HEK293 (cell line): ENCODE results near the gene FAT2.

ENCODE experiments used
- CTCF ChIA-PET: fragments of 350-600 bp; formaldehyde crosslinking; extraction: SDS; loops from one replicate; lab custom pipeline; 2021; ENCODE audit warnings: antibody characterized with exemption; lab: Yijun Ruan, JAX
- POLR2A ChIA-PET: fragments of 300-600 bp; formaldehyde crosslinking; extraction: SDS; loops from one replicate; lab custom pipeline; 2020; ENCODE audit warnings: antibody characterized with exemption, inconsistent platforms; lab: Yijun Ruan, JAX
- H3K27ac ChIP-seq: fragments of 200-500 bp; sonication (Bioruptor generic); 2 replicates; pipeline ENCODE4 v1.5.1; 2014; ENCODE audit warnings: low read depth, low read length, control low read depth, inconsistent platforms; ENCODE audit errors: extremely low read depth
- H3K36me3 ChIP-seq, 2 experiments: fragments of 200-500 bp in 1 of 2; sonication (Bioruptor generic) in 1 of 2; 1 replicate in 1 of 2; 2 replicates in 1 of 2; pipeline ENCODE4 v1.5.1; 2014 to 2017; ENCODE audit warnings: inconsistent platforms in 2 of 2, low read length in 2 of 2; ENCODE audit not compliant: control insufficient read depth in 2 of 2, insufficient read depth in 1 of 2
- H3K4me1 ChIP-seq: fragments of 200-500 bp; sonication (Bioruptor generic); 2 replicates; pipeline ENCODE4 v1.5.1; 2014; ENCODE audit warnings: mild to moderate bottlenecking, low read length, inconsistent platforms; ENCODE audit not compliant: control insufficient read depth, insufficient read depth
- H3K4me3 ChIP-seq: 2 replicates; pipeline ENCODE4 v1.5.1; 2011; ENCODE audit warnings: low read depth, mild to moderate bottlenecking, control low read depth, low read length, moderate library complexity
- H3K9me3 ChIP-seq: fragments of 200-500 bp; sonication (Bioruptor generic); 2 replicates; pipeline ENCODE4 v1.5.1; 2014; ENCODE audit warnings: low read depth, low read length, inconsistent platforms; ENCODE audit not compliant: control insufficient read depth, insufficient read depth
- HOXA7 ChIP-seq: sonication (generic); formaldehyde crosslinking; IDR thresholded peaks from 2 replicates; pipeline ENCODE4 v1.8.1; 2022; ENCODE audit warnings: missing genetic modification reagents, borderline replicate concordance
- SP7 ChIP-seq: fragments of 450-650 bp; formaldehyde crosslinking; IDR thresholded peaks from 2 replicates; pipeline ENCODE4 v1.5.1; 2016; ENCODE audit warnings: missing biosample characterization, missing genetic modification characterization
- TSHZ1 ChIP-seq: fragments of 450-650 bp; formaldehyde crosslinking; IDR thresholded peaks from 2 replicates; pipeline ENCODE4 v1.5.1; 2016; ENCODE audit warnings: missing biosample characterization, missing genetic modification characterization, borderline replicate concordance
- ZBTB20 ChIP-seq: fragments of 450-650 bp; formaldehyde crosslinking; IDR thresholded peaks from 2 replicates; pipeline ENCODE4 v1.5.1; 2016; ENCODE audit warnings: missing biosample characterization, missing genetic modification characterization
- ZBTB26 ChIP-seq: fragments of 450-650 bp; formaldehyde crosslinking; optimal IDR thresholded peaks from 2 replicates; pipeline ENCODE3; 2016; ENCODE audit warnings: missing biosample characterization, mild to moderate bottlenecking, missing genetic modification characterization
- ZNF112 ChIP-seq: fragments of 450-650 bp; formaldehyde crosslinking; IDR thresholded peaks from 2 replicates; pipeline ENCODE4 v1.5.0; 2017; ENCODE audit warnings: missing biosample characterization, missing genetic modification characterization
- ZNF140 ChIP-seq: fragments of 450-650 bp; formaldehyde crosslinking; IDR thresholded peaks from 2 replicates; pipeline ENCODE4 v1.5.1; 2016; ENCODE audit warnings: missing biosample characterization, missing genetic modification characterization
- ZNF248 ChIP-seq: fragments of 450-650 bp; formaldehyde crosslinking; IDR thresholded peaks from 2 replicates; pipeline ENCODE4 v1.5.1; 2017; ENCODE audit warnings: missing biosample characterization, missing genetic modification characterization
- ZNF274 ChIP-seq, 2 experiments: fragments of 200-500 bp in 1 of 2; fragments of 450-650 bp in 1 of 2; sonication (Bioruptor generic) in 1 of 2; formaldehyde crosslinking in 1 of 2; IDR thresholded peaks; 2 replicates each; pipeline versions ENCODE4 v1.5.1 to v1.6.1; 2014 to 2016; ENCODE audit warnings: borderline replicate concordance in 1 of 2, inconsistent platforms in 1 of 2, low read length in 1 of 2, missing biosample characterization in 1 of 2, missing genetic modification characterization in 1 of 2
- ZNF324 ChIP-seq: fragments of 450-650 bp; formaldehyde crosslinking; IDR thresholded peaks from 2 replicates; pipeline ENCODE4 v1.5.1; 2016; ENCODE audit warnings: missing biosample characterization, missing genetic modification characterization
- ZNF350 ChIP-seq: fragments of 450-650 bp; formaldehyde crosslinking; IDR thresholded peaks from 2 replicates; pipeline ENCODE4 v1.5.0; 2017; ENCODE audit warnings: missing biosample characterization, mild to moderate bottlenecking, missing genetic modification characterization
- ZNF48 ChIP-seq: fragments of 450-650 bp; formaldehyde crosslinking; IDR thresholded peaks from 2 replicates; pipeline ENCODE4 v1.5.1; 2016; ENCODE audit warnings: missing biosample characterization, missing genetic modification characterization
- ZNF561 ChIP-seq: fragments of 450-650 bp; IDR thresholded peaks from 2 replicates; pipeline ENCODE4 v1.5.1; 2018; ENCODE audit warnings: missing biosample characterization, missing genetic modification characterization, borderline replicate concordance
- ZNF610 ChIP-seq: fragments of 450-650 bp; formaldehyde crosslinking; IDR thresholded peaks from 2 replicates; pipeline ENCODE4 v1.5.1; 2016; ENCODE audit warnings: missing biosample characterization, missing genetic modification characterization, borderline replicate concordance
- ZNF677 ChIP-seq: fragments of 450-650 bp; IDR thresholded peaks from 2 replicates; pipeline ENCODE4 v1.5.0; 2018; ENCODE audit warnings: missing biosample characterization, mild to moderate bottlenecking, missing genetic modification characterization, moderate library complexity
- ZNF747 ChIP-seq: fragments of 450-650 bp; formaldehyde crosslinking; IDR thresholded peaks from 2 replicates; pipeline ENCODE4 v1.5.1; 2016; ENCODE audit warnings: missing biosample characterization, missing genetic modification characterization
- ZNF776 ChIP-seq: fragments of 450-650 bp; formaldehyde crosslinking; IDR thresholded peaks from 2 replicates; pipeline ENCODE4 v1.5.0; 2017; ENCODE audit warnings: missing biosample characterization, missing genetic modification characterization, borderline replicate concordance
- ZNF791 ChIP-seq: fragments of 450-650 bp; formaldehyde crosslinking; IDR thresholded peaks from 2 replicates; pipeline ENCODE4 v1.5.1; 2016; ENCODE audit warnings: missing biosample characterization, missing genetic modification characterization
- TF ChIP-seq, protein P1 (sequence below): fragments of 450-650 bp; formaldehyde crosslinking; IDR thresholded peaks from 2 replicates; pipeline ENCODE4 v1.5.1; 2017; ENCODE audit warnings: missing biosample characterization, missing genetic modification characterization
- TF ChIP-seq, protein P2 (sequence below): fragments of 450-650 bp; formaldehyde crosslinking; IDR thresholded peaks from 2 replicates; pipeline ENCODE4 v1.5.1; 2017; ENCODE audit warnings: missing biosample characterization, missing genetic modification characterization

The FAT2 gene

GRCh38 chr5:151624476-151624875, 33.3 kb upstream of the FAT2 start:
- H3K27ac ChIP-seq = no peak overlapping the region
- no peaks in the 10 kb centered on the region for H3K9me3 ChIP-seq
- ChIA-PET POLR2A (no interaction called here), CTCF (interaction anchor here (1.6 kb wide), 1 partner anchor 27 kb away, joined by 8 read pairs; no protein-coding TSS in a partner anchor)
- no peaks in the 10 kb centered on the region for H3K36me3 ChIP-seq
- TF ChIP-seq, protein P1, sequence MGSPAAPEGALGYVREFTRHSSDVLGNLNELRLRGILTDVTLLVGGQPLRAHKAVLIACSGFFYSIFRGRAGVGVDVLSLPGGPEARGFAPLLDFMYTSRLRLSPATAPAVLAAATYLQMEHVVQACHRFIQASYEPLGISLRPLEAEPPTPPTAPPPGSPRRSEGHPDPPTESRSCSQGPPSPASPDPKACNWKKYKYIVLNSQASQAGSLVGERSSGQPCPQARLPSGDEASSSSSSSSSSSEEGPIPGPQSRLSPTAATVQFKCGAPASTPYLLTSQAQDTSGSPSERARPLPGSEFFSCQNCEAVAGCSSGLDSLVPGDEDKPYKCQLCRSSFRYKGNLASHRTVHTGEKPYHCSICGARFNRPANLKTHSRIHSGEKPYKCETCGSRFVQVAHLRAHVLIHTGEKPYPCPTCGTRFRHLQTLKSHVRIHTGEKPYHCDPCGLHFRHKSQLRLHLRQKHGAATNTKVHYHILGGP = no peak
- TF ChIP-seq ZNF48 (tag by site-specific recombination) (no peak), ZNF274 (IDR thresholded peaks at IDR 0.05; ENCODE audit: low read length) (no peak), ZNF274 (tag by site-specific recombination; IDR thresholded peaks at IDR 0.05; ENCODE audit: borderline replicate concordance) (no peak), ZNF747 (tag by site-specific recombination) (no peak), TSHZ1 (tag by site-specific recombination) (no peak), ZNF112 (no peak), ZNF791 (tag by site-specific recombination) (no peak), HOXA7 (CRISPR knock-in tag) (no peak), ZNF140 (tag by site-specific recombination) (no peak), ZBTB26 (tag by site-specific recombination) (no peak)
- TF ChIP-seq, protein P2, sequence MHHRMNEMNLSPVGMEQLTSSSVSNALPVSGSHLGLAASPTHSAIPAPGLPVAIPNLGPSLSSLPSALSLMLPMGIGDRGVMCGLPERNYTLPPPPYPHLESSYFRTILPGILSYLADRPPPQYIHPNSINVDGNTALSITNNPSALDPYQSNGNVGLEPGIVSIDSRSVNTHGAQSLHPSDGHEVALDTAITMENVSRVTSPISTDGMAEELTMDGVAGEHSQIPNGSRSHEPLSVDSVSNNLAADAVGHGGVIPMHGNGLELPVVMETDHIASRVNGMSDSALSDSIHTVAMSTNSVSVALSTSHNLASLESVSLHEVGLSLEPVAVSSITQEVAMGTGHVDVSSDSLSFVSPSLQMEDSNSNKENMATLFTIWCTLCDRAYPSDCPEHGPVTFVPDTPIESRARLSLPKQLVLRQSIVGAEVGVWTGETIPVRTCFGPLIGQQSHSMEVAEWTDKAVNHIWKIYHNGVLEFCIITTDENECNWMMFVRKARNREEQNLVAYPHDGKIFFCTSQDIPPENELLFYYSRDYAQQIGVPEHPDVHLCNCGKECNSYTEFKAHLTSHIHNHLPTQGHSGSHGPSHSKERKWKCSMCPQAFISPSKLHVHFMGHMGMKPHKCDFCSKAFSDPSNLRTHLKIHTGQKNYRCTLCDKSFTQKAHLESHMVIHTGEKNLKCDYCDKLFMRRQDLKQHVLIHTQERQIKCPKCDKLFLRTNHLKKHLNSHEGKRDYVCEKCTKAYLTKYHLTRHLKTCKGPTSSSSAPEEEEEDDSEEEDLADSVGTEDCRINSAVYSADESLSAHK (tag by site-specific recombination) = no peak
- H3K4me3 ChIP-seq = no peak overlapping the region
- no peaks in the 10 kb centered on the region for H3K4me1 ChIP-seq

GRCh38 chr5:151622367-151623088, 31.4 kb upstream of the FAT2 start:
- ChIA-PET CTCF (interaction anchor here (0.7 to 0.9 kb wide), 2 partner anchors 236 to 306 kb away, joined by 3 to 5 read pairs; no protein-coding TSS in a partner anchor), POLR2A (no interaction called here)
- no peaks in the 10 kb centered on the region for H3K9me3 ChIP-seq
- no peak overlapping the region for H3K4me3 ChIP-seq
- H3K36me3 ChIP-seq = no peaks in the 10 kb centered on the region
- no peak overlapping the region for H3K27ac ChIP-seq
- no peaks in the 10 kb centered on the region for H3K4me1 ChIP-seq
- TF ChIP-seq SP7 (tag by site-specific recombination) = no peak
- TF ChIP-seq ZBTB20 = no peak
- no peak for TF ChIP-seq ZNF324 (tag by site-specific recombination)
- TF ChIP-seq ZNF248 = no peak
- no peak for TF ChIP-seq ZNF776 (tag by site-specific recombination)
- TF ChIP-seq ZNF350 = no peak
- TF ChIP-seq ZNF561 = no peak
- no peak for TF ChIP-seq ZNF610 (tag by site-specific recombination)
- TF ChIP-seq ZNF677 (tag by site-specific recombination) = no peak
